PFSK-1 (cell line): Measurements from ENCODE around the gene LITAF.

Experiments
- FOXP2 ChIP-seq: optimal IDR thresholded peaks from 2 replicates; pipeline ENCODE3; 2011; ENCODE audit warnings: borderline replicate concordance, control low read depth, inconsistent platforms; ENCODE audit not compliant: insufficient read depth; ENCODE audit errors: extremely low read length, extremely low read depth
- POLR2AphosphoS5 ChIP-seq: IDR thresholded peaks from 2 replicates; pipeline ENCODE4 v1.6.1; 2012; ENCODE audit warnings: low read depth, mild to moderate bottlenecking, control low read depth, low read length, moderate library complexity
- REST ChIP-seq, 2 experiments: IDR thresholded peaks; 2 replicates each; pipeline versions ENCODE4 v1.6.1 to v1.8.0; 2011 to 2012; ENCODE audit warnings: low read depth in 2 of 2, low read length in 2 of 2, control low read depth in 1 of 2, inconsistent platforms in 1 of 2, mild to moderate bottlenecking in 1 of 2, moderate library complexity in 1 of 2; ENCODE audit not compliant: insufficient read depth in 1 of 2
- SIN3A ChIP-seq: IDR thresholded peaks from 2 replicates; pipeline ENCODE4 v1.6.1; 2012; ENCODE audit warnings: mild to moderate bottlenecking, low read length, moderate library complexity, borderline replicate concordance; ENCODE audit not compliant: insufficient read depth
- TAF1 ChIP-seq: IDR thresholded peaks from 2 replicates; pipeline ENCODE4 v1.6.1; 2012; ENCODE audit warnings: low read length, control low read depth, borderline replicate concordance; ENCODE audit not compliant: insufficient read depth

LITAF gene

GRCh38 chr16:11583889-11584565 lies 2.7 kb downstream of the LITAF start:
- TF ChIP-seq TAF1 (no peak), REST (IDR thresholded peaks at IDR 0.05; ENCODE audit: insufficient read depth in 1 of 2, low read depth in 2 of 2, low read length in 2 of 2) (no peak), FOXP2 (no peak), SIN3A (no peak), POLR2AphosphoS5 (no peak)

GRCh38 chr16:11583166-11583565 lies 3.6 kb downstream of the LITAF start:
- TF ChIP-seq POLR2AphosphoS5 = no peak
- TF ChIP-seq FOXP2 = no peak
- TF ChIP-seq REST (IDR thresholded peaks at IDR 0.05; ENCODE audit: insufficient read depth in 1 of 2, low read depth in 2 of 2, low read length in 2 of 2) = no peak
- TF ChIP-seq SIN3A = no peak
- TF ChIP-seq TAF1 = no peak

GRCh38 chr16:11582157-11582814 lies 4.4 kb downstream of the LITAF start:
- TF ChIP-seq SIN3A (no peak), TAF1 (no peak)

GRCh38 chr16:11581678-11582077 lies 5.0 kb downstream of the LITAF start:
- TF ChIP-seq SIN3A (no peak), REST (IDR thresholded peaks at IDR 0.05; ENCODE audit: insufficient read depth in 1 of 2, low read depth in 2 of 2, low read length in 2 of 2) (no peak), TAF1 (no peak)

GRCh38 chr16:11580451-11581086 lies 6.2 kb downstream of the LITAF start:
- TF ChIP-seq REST (IDR thresholded peaks at IDR 0.05; ENCODE audit: insufficient read depth in 1 of 2, low read depth in 2 of 2, low read length in 2 of 2) (no peak), TAF1 (no peak), POLR2AphosphoS5 (no peak), SIN3A (no peak), FOXP2 (no peak)
